Keratinocyte (primary cell): ENCODE results near the gene TPM2. TPM values are rescaled to one million over a fixed set of nuclear protein-coding genes. Genes with fewer than 3 reads are reported as not detected.

ENCODE experiments used
- DNase-seq: peaks from one replicate; pipeline ENCODE4 v3.0.0-alpha.2; 2011; ENCODE audit warnings: low read depth, missing footprints, low spot score
- FAIRE-seq: peaks from 2 replicates; lab custom pipeline; 2011; peaks lifted over from hg19 to GRCh38; lab: Jason Lieb, UNC
- H2AFZ ChIP-seq: 2 replicates; pipeline ENCODE4 v1.6.0; 2012; ENCODE audit warnings: low read length, control low read depth, inconsistent platforms; ENCODE audit not compliant: control insufficient read depth
- H3K27ac ChIP-seq: 2 replicates; pipeline ENCODE4 v1.5.1; 2011; ENCODE audit warnings: low read length; ENCODE audit not compliant: control insufficient read depth, insufficient read depth
- H3K27me3 ChIP-seq: 3 replicates; pipeline ENCODE4 v1.6.0; 2011; ENCODE audit warnings: low read length; ENCODE audit not compliant: control insufficient read depth, insufficient read depth; ENCODE audit errors: extremely low read depth
- H3K36me3 ChIP-seq, 2 experiments: 2 replicates in 1 of 2; 3 replicates in 1 of 2; pipeline ENCODE4 v1.5.1; 2011; ENCODE audit warnings: low read length in 2 of 2, mild to moderate bottlenecking in 1 of 2; ENCODE audit not compliant: control insufficient read depth in 2 of 2, insufficient read depth in 2 of 2; ENCODE audit errors: extremely low read depth in 1 of 2
- H3K4me1 ChIP-seq: 3 replicates; pipeline ENCODE4 v1.5.1; 2011; ENCODE audit warnings: low read length; ENCODE audit not compliant: control insufficient read depth, insufficient read depth; ENCODE audit errors: extremely low read depth
- H3K4me2 ChIP-seq: 3 replicates; pipeline ENCODE4 v1.6.0; 2011; ENCODE audit warnings: low read depth, low read length; ENCODE audit not compliant: control insufficient read depth, insufficient read depth; ENCODE audit errors: extremely low read depth
- H3K4me3 ChIP-seq, 3 experiments: fragments of 200-600 bp in 1 of 3; sonication (generic) in 1 of 3; 2 replicates in 2 of 3; 3 replicates in 1 of 3; pipeline ENCODE4 v1.5.1; 2011 to 2016; ENCODE audit warnings: low read length in 3 of 3, mild to moderate bottlenecking in 3 of 3, control low read depth in 2 of 3, inconsistent platforms in 1 of 3, low read depth in 1 of 3, mixed read lengths in 1 of 3, mixed run types in 1 of 3, moderate library complexity in 1 of 3; ENCODE audit not compliant: control insufficient read depth in 2 of 3, insufficient read depth in 2 of 3; ENCODE audit errors: extremely low read depth in 1 of 3
- H3K79me2 ChIP-seq: 2 replicates; pipeline ENCODE4 v1.6.0; 2012; ENCODE audit warnings: low read length; ENCODE audit not compliant: control insufficient read depth, insufficient read depth
- H3K9ac ChIP-seq: 3 replicates; pipeline ENCODE4 v1.6.0; 2011; ENCODE audit warnings: low read length; ENCODE audit not compliant: control insufficient read depth, insufficient read depth; ENCODE audit errors: extremely low read depth
- H3K9me1 ChIP-seq: 3 replicates; pipeline ENCODE4 v1.6.0; 2011; ENCODE audit warnings: low read length; ENCODE audit not compliant: control insufficient read depth, insufficient read depth; ENCODE audit errors: extremely low read depth
- H3K9me3 ChIP-seq: 2 replicates; pipeline ENCODE4 v1.5.1; 2012; ENCODE audit warnings: low read depth, low read length; ENCODE audit not compliant: control insufficient read depth
- H4K20me1 ChIP-seq: 3 replicates; pipeline ENCODE4 v1.6.0; 2011; ENCODE audit warnings: low read length; ENCODE audit not compliant: control insufficient read depth, insufficient read depth; ENCODE audit errors: extremely low read depth
- CTCF ChIP-seq, 3 experiments: IDR thresholded peaks in 1 of 3; conservative IDR thresholded peaks in 1 of 3; optimal IDR thresholded peaks in 1 of 3; 2 replicates in 2 of 3; 3 replicates in 1 of 3; pipeline versions ENCODE3 to v1.5.1; 2011; ENCODE audit warnings: low read length in 3 of 3, mild to moderate bottlenecking in 3 of 3, moderate library complexity in 2 of 3, control low read depth in 1 of 3, inconsistent platforms in 1 of 3; ENCODE audit not compliant: insufficient read depth in 2 of 3; ENCODE audit errors: extremely low read depth in 1 of 3
- EZH2 ChIP-seq: IDR thresholded peaks from one replicate; pipeline ENCODE4 v1.6.1; 2012; ENCODE audit warnings: inconsistent platforms, mild to moderate bottlenecking, low read length, moderate library complexity
- dilution Hi-C: fragments of 300-500 bp; cut with MboI; formaldehyde crosslinking; loops from one replicate; pipeline ENCODE4 v1.7.0; 2020; ENCODE audit warnings: low sequenced_read_pairs; ENCODE audit not compliant: extremely low pct_ligation_motif_present
- polyA plus RNA-seq, 5 experiments: library from polyadenylated mRNA; depleted of rRNA in 3 of 5; stranded (reverse) in 3 of 5; stranded (forward) in 1 of 5; unstranded in 1 of 5; fragments of >200 nt; gene quantifications; 1 replicate in 1 of 5; 2 replicates in 3 of 5; 3 replicates in 1 of 5; pipeline versions ENCODE4 v1.2.1 to v1.2.3, GENCODE V29; 2011 to 2012; ENCODE audit warnings: missing spikeins in 2 of 5, low read depth in 1 of 5, low replicate concordance in 1 of 5

TPM2 gene
- polyA plus RNA-seq, 1 donor (not counting 4 experiments of a cell fraction or from before 2014, with no cell fraction given), result 53.1 TPM

- DNase-seq, result no peak
These were observed 23.2 kb downstream of the TPM2 start for GRCh38 chr9:35666549-35666948.

GRCh38 chr9:35666045-35666444 is 23.7 kb downstream of the TPM2 start:
- TF ChIP-seq CTCF (optimal IDR thresholded peaks at IDR 0.05 in 1 of 3, IDR thresholded peaks at IDR 0.05 in 1 of 3, conservative IDR thresholded peaks at IDR 0.05 in 1 of 3; ENCODE audit: extremely low read depth in 1 of 3, insufficient read depth in 2 of 3, low read length in 3 of 3) (no peak), EZH2 (no peak)
- Histone ChIP-seq H3K79me2 (no peaks in the 10 kb centered on the region), H3K4me2 (no peak overlapping the region), H3K27me3 (no peaks in the 10 kb centered on the region), H3K36me3 (peaks cover 0 to 13% of the 10 kb centered on the region in 2 experiments), H3K9ac (no peak overlapping the region), H3K27ac (no peak overlapping the region), H3K4me3 (no peak overlapping the region), H3K9me1 (no peaks in the 10 kb centered on the region), H3K4me1 (peaks cover 17% of the 10 kb centered on the region), H3K9me3 (no peaks in the 10 kb centered on the region), H4K20me1 (no peaks in the 10 kb centered on the region), H2AFZ (no peak overlapping the region)
- no peak for FAIRE-seq
- dilution Hi-C loops, result no loop called here
- no peak for DNase-seq

More at GRCh38 chr9:35666549-35666948, 23.2 kb downstream of the TPM2 start:
- H2AFZ ChIP-seq, result no peak overlapping the region
- no peaks in the 10 kb centered on the region for H4K20me1 ChIP-seq
- no peak for FAIRE-seq
- no peaks in the 10 kb centered on the region for H3K9me1 ChIP-seq
- no peaks in the 10 kb centered on the region for H3K27me3 ChIP-seq
- H3K36me3 ChIP-seq, result peaks cover 0 to 12% of the 10 kb centered on the region in 2 experiments
- dilution Hi-C loops, result no loop called here
- TF ChIP-seq EZH2 (no peak), CTCF (optimal IDR thresholded peaks at IDR 0.05 in 1 of 3, IDR thresholded peaks at IDR 0.05 in 1 of 3, conservative IDR thresholded peaks at IDR 0.05 in 1 of 3; ENCODE audit: extremely low read depth in 1 of 3, insufficient read depth in 2 of 3, low read length in 3 of 3) (no peak)
- no peak overlapping the region for H3K9ac ChIP-seq
- no peak overlapping the region for H3K4me2 ChIP-seq
- H3K4me1 ChIP-seq, result peaks cover 17% of the 10 kb centered on the region
- H3K9me3 ChIP-seq, result no peaks in the 10 kb centered on the region
- H3K27ac ChIP-seq, result no peak overlapping the region
- no peak overlapping the region for H3K4me3 ChIP-seq
- H3K79me2 ChIP-seq, result no peaks in the 10 kb centered on the region
